H1 (cell line): ENCODE measurements around the gene CCDC12. TPM values are rescaled to one million over a fixed set of nuclear protein-coding genes. Genes with fewer than 3 reads are reported as not detected.

Experiments
- SP1 ChIP-seq: IDR thresholded peaks from 2 replicates; pipeline ENCODE4 v1.6.1; 2011; ENCODE audit warnings: low read depth, low read length
- polyA plus RNA-seq, 7 experiments: library from polyadenylated mRNA; depleted of rRNA in 3 of 7; stranded (reverse) in 5 of 7; unstranded in 2 of 7; fragments of >200 nt in 5 of 7; fragments of 200-250 nt in 2 of 7; gene quantifications; 1 replicate in 5 of 7; 2 replicates in 1 of 7; 4 replicates in 1 of 7; pipeline versions ENCODE4 v1.2.1 to v1.2.3, GENCODE V29; 2011 to 2013; ENCODE audit warnings: missing spikeins in 2 of 7, mixed read lengths in 2 of 7
- total RNA-seq: library from RNA; stranded (reverse); fragmentation: NEBNext Ultra II Directional; extraction: Animal tissue kit (Norgen Biotek cat#: 25700); gene quantifications from 2 replicates; pipeline ENCODE4 v1.2.1, GENCODE V29; 2021
- TF ChIP-seq, protein P1 (sequence below): fragments of 300-600 bp; sonication (generic); IDR thresholded peaks from 2 replicates; pipeline ENCODE4 v1.7.1; 2012; ENCODE audit warnings: low read length, moderate library complexity, mild to moderate bottlenecking, inconsistent platforms; ENCODE audit not compliant: insufficient replicate concordance

The CCDC12 gene
- total and polyA plus RNA-seq, 2 of the 8 experiments (the other 6 are each of a cell fraction or from before 2014, with no cell fraction given) = 29.5 to 41.3 TPM

DNA sequence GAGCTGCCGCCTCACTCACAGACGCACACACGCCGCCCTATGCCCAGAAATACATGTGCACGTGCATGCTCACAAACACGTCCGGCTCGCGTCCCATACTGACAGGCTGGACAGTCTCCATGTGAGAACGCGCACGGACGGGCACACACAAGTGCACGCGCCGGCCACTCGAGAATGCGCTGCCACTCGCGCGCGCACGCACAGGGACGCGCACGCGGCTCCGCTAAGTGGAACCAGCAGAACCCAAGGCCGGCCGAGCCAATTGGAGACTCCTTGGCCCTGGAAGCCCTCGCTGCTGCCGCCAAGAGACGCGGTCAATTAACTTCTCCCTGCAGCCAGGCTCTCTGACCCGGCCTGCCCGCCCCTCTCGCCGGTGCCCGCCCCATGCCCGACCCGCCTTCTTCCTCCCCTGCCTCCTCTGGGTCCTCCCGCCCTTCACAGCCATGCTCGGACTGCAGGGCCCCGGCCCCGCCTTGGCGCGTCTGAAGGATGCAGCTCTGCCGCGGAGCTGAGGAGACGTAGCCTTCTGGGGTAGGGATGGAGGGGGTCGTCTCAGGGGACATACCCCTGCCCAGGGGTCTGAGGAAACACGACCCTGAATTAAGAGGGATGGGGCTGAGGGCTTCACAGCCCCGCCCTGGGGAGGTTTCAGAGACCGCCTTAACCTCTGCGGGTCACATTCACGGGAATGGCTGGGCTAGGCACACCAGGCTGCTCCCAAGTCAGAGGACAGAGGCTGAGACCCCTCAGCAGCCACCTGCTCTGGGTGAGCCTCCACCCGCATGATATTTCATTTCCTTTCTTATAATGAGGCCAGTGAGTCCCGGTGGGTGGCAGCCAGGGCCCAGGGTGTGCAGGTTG is 84.0 kb downstream of the CCDC12 start (continued):
- TF ChIP-seq, protein P1, sequence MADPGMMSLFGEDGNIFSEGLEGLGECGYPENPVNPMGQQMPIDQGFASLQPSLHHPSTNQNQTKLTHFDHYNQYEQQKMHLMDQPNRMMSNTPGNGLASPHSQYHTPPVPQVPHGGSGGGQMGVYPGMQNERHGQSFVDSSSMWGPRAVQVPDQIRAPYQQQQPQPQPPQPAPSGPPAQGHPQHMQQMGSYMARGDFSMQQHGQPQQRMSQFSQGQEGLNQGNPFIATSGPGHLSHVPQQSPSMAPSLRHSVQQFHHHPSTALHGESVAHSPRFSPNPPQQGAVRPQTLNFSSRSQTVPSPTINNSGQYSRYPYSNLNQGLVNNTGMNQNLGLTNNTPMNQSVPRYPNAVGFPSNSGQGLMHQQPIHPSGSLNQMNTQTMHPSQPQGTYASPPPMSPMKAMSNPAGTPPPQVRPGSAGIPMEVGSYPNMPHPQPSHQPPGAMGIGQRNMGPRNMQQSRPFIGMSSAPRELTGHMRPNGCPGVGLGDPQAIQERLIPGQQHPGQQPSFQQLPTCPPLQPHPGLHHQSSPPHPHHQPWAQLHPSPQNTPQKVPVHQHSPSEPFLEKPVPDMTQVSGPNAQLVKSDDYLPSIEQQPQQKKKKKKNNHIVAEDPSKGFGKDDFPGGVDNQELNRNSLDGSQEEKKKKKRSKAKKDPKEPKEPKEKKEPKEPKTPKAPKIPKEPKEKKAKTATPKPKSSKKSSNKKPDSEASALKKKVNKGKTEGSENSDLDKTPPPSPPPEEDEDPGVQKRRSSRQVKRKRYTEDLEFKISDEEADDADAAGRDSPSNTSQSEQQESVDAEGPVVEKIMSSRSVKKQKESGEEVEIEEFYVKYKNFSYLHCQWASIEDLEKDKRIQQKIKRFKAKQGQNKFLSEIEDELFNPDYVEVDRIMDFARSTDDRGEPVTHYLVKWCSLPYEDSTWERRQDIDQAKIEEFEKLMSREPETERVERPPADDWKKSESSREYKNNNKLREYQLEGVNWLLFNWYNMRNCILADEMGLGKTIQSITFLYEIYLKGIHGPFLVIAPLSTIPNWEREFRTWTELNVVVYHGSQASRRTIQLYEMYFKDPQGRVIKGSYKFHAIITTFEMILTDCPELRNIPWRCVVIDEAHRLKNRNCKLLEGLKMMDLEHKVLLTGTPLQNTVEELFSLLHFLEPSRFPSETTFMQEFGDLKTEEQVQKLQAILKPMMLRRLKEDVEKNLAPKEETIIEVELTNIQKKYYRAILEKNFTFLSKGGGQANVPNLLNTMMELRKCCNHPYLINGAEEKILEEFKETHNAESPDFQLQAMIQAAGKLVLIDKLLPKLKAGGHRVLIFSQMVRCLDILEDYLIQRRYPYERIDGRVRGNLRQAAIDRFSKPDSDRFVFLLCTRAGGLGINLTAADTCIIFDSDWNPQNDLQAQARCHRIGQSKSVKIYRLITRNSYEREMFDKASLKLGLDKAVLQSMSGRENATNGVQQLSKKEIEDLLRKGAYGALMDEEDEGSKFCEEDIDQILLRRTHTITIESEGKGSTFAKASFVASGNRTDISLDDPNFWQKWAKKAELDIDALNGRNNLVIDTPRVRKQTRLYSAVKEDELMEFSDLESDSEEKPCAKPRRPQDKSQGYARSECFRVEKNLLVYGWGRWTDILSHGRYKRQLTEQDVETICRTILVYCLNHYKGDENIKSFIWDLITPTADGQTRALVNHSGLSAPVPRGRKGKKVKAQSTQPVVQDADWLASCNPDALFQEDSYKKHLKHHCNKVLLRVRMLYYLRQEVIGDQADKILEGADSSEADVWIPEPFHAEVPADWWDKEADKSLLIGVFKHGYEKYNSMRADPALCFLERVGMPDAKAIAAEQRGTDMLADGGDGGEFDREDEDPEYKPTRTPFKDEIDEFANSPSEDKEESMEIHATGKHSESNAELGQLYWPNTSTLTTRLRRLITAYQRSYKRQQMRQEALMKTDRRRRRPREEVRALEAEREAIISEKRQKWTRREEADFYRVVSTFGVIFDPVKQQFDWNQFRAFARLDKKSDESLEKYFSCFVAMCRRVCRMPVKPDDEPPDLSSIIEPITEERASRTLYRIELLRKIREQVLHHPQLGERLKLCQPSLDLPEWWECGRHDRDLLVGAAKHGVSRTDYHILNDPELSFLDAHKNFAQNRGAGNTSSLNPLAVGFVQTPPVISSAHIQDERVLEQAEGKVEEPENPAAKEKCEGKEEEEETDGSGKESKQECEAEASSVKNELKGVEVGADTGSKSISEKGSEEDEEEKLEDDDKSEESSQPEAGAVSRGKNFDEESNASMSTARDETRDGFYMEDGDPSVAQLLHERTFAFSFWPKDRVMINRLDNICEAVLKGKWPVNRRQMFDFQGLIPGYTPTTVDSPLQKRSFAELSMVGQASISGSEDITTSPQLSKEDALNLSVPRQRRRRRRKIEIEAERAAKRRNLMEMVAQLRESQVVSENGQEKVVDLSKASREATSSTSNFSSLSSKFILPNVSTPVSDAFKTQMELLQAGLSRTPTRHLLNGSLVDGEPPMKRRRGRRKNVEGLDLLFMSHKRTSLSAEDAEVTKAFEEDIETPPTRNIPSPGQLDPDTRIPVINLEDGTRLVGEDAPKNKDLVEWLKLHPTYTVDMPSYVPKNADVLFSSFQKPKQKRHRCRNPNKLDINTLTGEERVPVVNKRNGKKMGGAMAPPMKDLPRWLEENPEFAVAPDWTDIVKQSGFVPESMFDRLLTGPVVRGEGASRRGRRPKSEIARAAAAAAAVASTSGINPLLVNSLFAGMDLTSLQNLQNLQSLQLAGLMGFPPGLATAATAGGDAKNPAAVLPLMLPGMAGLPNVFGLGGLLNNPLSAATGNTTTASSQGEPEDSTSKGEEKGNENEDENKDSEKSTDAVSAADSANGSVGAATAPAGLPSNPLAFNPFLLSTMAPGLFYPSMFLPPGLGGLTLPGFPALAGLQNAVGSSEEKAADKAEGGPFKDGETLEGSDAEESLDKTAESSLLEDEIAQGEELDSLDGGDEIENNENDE = no peak
- peak; percentile 23; the same call in 1 of the 2 replicates for TF ChIP-seq SP1
